Neural cell (in vitro differentiated cells): Measurements from ENCODE around the gene CCDC33. TPM values are rescaled to one million over a fixed set of nuclear protein-coding genes. Genes with fewer than 3 reads are reported as not detected.

Source experiments
- H2AFZ ChIP-seq: fragments of 200-600, 300-800 bp; sonication (generic), shearing (Covaris generic); 2 replicates; pipeline ENCODE4 v1.6.0; 2014; ENCODE audit warnings: low read depth, mild to moderate bottlenecking, antibody characterized with exemption, low read length, moderate library complexity
- H3F3A ChIP-seq: fragments of 200-600 bp; shearing (Covaris generic); 2 replicates; pipeline ENCODE4 v1.6.1; 2016; ENCODE audit warnings: mild to moderate bottlenecking, moderate library complexity, mixed read lengths, antibody characterized with exemption, low read length; ENCODE audit not compliant: insufficient read depth, poor library complexity, severe bottlenecking
- H3K27ac ChIP-seq: fragments of 200-600, 300-800 bp; sonication (generic), shearing (Covaris generic); 2 replicates; pipeline ENCODE4 v1.5.1; 2014; ENCODE audit warnings: mild to moderate bottlenecking, low read length, moderate library complexity
- H3K27me3 ChIP-seq: fragments of 300-800, 200-600 bp; sonication (generic), shearing (Covaris generic); 2 replicates; pipeline ENCODE4 v1.6.0; 2014; ENCODE audit warnings: mild to moderate bottlenecking, low read depth, low read length, moderate library complexity; ENCODE audit not compliant: insufficient read depth
- H3K36me3 ChIP-seq: fragments of 300-800, 200-600 bp; sonication (generic), shearing (Covaris generic); 2 replicates; pipeline ENCODE4 v1.5.1; 2014; ENCODE audit warnings: mild to moderate bottlenecking, antibody characterized with exemption, low read length, moderate library complexity; ENCODE audit not compliant: insufficient read depth
- H3K4me2 ChIP-seq: fragments of 300-800, 200-600 bp; sonication (generic), shearing (Covaris generic); 2 replicates; pipeline ENCODE4 v1.6.0; 2014; ENCODE audit warnings: mild to moderate bottlenecking, low read length
- H3K4me3 ChIP-seq: fragments of 300-800, 200-600 bp; sonication (generic), shearing (Covaris generic); 2 replicates; pipeline ENCODE4 v1.5.1; 2014; ENCODE audit warnings: mild to moderate bottlenecking, low read length, moderate library complexity
- H3K79me2 ChIP-seq: fragments of 200-600 bp; shearing (Covaris generic); replicated peaks from 2 replicates; pipeline ENCODE4 v1.6.0; 2014; ENCODE audit warnings: mild to moderate bottlenecking, low read length, moderate library complexity; ENCODE audit not compliant: insufficient read depth
- H3K9ac ChIP-seq: fragments of 300-800, 200-600 bp; sonication (generic), shearing (Covaris generic); 2 replicates; pipeline ENCODE4 v1.6.1; 2016; ENCODE audit warnings: mild to moderate bottlenecking, low read length, mixed read lengths
- H3K9me2 ChIP-seq: fragments of 200-600 bp; shearing (Covaris generic); 2 replicates; pipeline ENCODE4 v1.6.1; 2016; ENCODE audit warnings: mild to moderate bottlenecking, low read length, mixed read lengths; ENCODE audit not compliant: insufficient read depth
- H3K9me3 ChIP-seq: fragments of 200-600, 300-800 bp; sonication (generic), shearing (Covaris generic); 2 replicates; pipeline ENCODE4 v1.6.1; 2016; ENCODE audit warnings: mild to moderate bottlenecking, mixed run types, low read length, moderate library complexity, mixed read lengths
- H4K20me1 ChIP-seq: fragments of 200-600 bp; shearing (Covaris generic); 2 replicates; pipeline ENCODE4 v1.6.1; 2016; ENCODE audit warnings: mild to moderate bottlenecking, mixed run types; ENCODE audit not compliant: insufficient read depth
- EP300 ChIP-seq: fragments of 450-650 bp; conservative IDR thresholded peaks from 2 replicates; pipeline ENCODE4 v1.6.1; 2014; ENCODE audit warnings: antibody characterized with exemption, mild to moderate bottlenecking, moderate library complexity; ENCODE audit not compliant: poor library complexity, severe bottlenecking
- EZH2 ChIP-seq: fragments of 200-600, 300-800 bp; shearing (Covaris generic), sonication (generic); IDR thresholded peaks from 2 replicates; pipeline ENCODE4 v1.6.1; 2014; ENCODE audit warnings: antibody characterized with exemption, low read length, borderline replicate concordance, mild to moderate bottlenecking; ENCODE audit not compliant: insufficient read depth, poor library complexity, severe bottlenecking
- MXI1 ChIP-seq: fragments of 450-650 bp; conservative IDR thresholded peaks from 2 replicates; pipeline ENCODE4 v1.6.1; 2014; ENCODE audit warnings: antibody characterized with exemption, mild to moderate bottlenecking; ENCODE audit not compliant: poor library complexity, severe bottlenecking
- POLR2AphosphoS5 ChIP-seq: IDR thresholded peaks from 2 replicates; pipeline ENCODE4 v1.6.1; 2012
- RAD21 ChIP-seq: fragments of 450-650 bp; conservative IDR thresholded peaks from 2 replicates; pipeline ENCODE4 v1.6.1; 2014; ENCODE audit warnings: antibody characterized with exemption, mild to moderate bottlenecking, moderate library complexity
- REST ChIP-seq: IDR thresholded peaks from 2 replicates; pipeline ENCODE4 v1.6.1; 2012; ENCODE audit warnings: borderline replicate concordance
- SMC3 ChIP-seq: fragments of 450-650 bp; conservative IDR thresholded peaks from 2 replicates; pipeline ENCODE4 v1.6.1; 2014; ENCODE audit warnings: antibody characterized with exemption, mild to moderate bottlenecking, moderate library complexity; ENCODE audit not compliant: poor library complexity
- TAF1 ChIP-seq: IDR thresholded peaks from 2 replicates; pipeline ENCODE4 v1.6.1; 2012; ENCODE audit warnings: low read depth
- polyA plus RNA-seq: library from polyadenylated mRNA; depleted of rRNA; stranded (reverse); fragments of >200 nt; gene quantifications from 2 replicates; pipeline ENCODE4 v1.2.3, GENCODE V29; 2014
- TF ChIP-seq, protein P1 (sequence below): fragments of 450-650 bp; IDR thresholded peaks from 2 replicates; pipeline ENCODE4 v1.5.1; 2014; ENCODE audit warnings: antibody characterized with exemption, mild to moderate bottlenecking, moderate library complexity; ENCODE audit not compliant: poor library complexity, severe bottlenecking

The CCDC33 gene
- polyA plus RNA-seq, 1 donor from 2014 or later: 1.4 TPM

GRCh38 chr15:74370471-74370870 is 134.3 kb downstream of the CCDC33 start:
- TF ChIP-seq TAF1: no peak
- no peak for TF ChIP-seq POLR2AphosphoS5
- no peak for TF ChIP-seq SMC3
- TF ChIP-seq MXI1: no peak
- no peak for TF ChIP-seq REST
- no peak for TF ChIP-seq EZH2
- TF ChIP-seq, protein P1, sequence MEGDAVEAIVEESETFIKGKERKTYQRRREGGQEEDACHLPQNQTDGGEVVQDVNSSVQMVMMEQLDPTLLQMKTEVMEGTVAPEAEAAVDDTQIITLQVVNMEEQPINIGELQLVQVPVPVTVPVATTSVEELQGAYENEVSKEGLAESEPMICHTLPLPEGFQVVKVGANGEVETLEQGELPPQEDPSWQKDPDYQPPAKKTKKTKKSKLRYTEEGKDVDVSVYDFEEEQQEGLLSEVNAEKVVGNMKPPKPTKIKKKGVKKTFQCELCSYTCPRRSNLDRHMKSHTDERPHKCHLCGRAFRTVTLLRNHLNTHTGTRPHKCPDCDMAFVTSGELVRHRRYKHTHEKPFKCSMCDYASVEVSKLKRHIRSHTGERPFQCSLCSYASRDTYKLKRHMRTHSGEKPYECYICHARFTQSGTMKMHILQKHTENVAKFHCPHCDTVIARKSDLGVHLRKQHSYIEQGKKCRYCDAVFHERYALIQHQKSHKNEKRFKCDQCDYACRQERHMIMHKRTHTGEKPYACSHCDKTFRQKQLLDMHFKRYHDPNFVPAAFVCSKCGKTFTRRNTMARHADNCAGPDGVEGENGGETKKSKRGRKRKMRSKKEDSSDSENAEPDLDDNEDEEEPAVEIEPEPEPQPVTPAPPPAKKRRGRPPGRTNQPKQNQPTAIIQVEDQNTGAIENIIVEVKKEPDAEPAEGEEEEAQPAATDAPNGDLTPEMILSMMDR: no peak
- no peak for TF ChIP-seq EP300
- no peak for TF ChIP-seq RAD21
- Histone ChIP-seq H3K9me2 (no peaks in the 10 kb centered on the region), H3K4me2 (no peak overlapping the region), H3K36me3 (no peaks in the 10 kb centered on the region), H3K27me3 (peaks cover 10% of the 10 kb centered on the region), H3K4me3 (no peak overlapping the region), H3K27ac (no peak overlapping the region), H3K9me3 (no peaks in the 10 kb centered on the region), H3K79me2 (no peaks in the 10 kb centered on the region), H4K20me1 (no peaks in the 10 kb centered on the region), H2AFZ (no peak overlapping the region), H3K9ac (no peak overlapping the region), H3F3A (no peaks in the 10 kb centered on the region)

- no peak overlapping the region for H3K27ac ChIP-seq
- peak overlapping the region; percentile 73 for H3K9ac ChIP-seq
- H3K9me3 ChIP-seq: no peaks in the 10 kb centered on the region
- H3K79me2 ChIP-seq: no peaks in the 10 kb centered on the region
- H3K36me3 ChIP-seq: no peaks in the 10 kb centered on the region
- H3K4me2 ChIP-seq: peak overlapping the region; percentile 91
- peak overlapping the region; percentile 27 for H2AFZ ChIP-seq
- H4K20me1 ChIP-seq: no peaks in the 10 kb centered on the region
- H3K4me3 ChIP-seq: peak overlapping the region; percentile 92
- no peak for TF ChIP-seq SMC3
- TF ChIP-seq, protein P1: no peak
- no peak for TF ChIP-seq TAF1
- no peak for TF ChIP-seq POLR2AphosphoS5
- TF ChIP-seq EP300: no peak
- H3F3A ChIP-seq: no peaks in the 10 kb centered on the region
- no peaks in the 10 kb centered on the region for H3K9me2 ChIP-seq
- H3K27me3 ChIP-seq: no peaks in the 10 kb centered on the region
Observed at GRCh38 chr15:74373056-74373650, 137.0 kb downstream of the CCDC33 start.
